HAP-1 (cell line): ENCODE measurements around the gene HRG.
"Not testable (repeated sequence)": the region's sequence is repeated elsewhere in the genome, so short reads cannot be mapped to it uniquely, and the experiment has no call there.

Experiments
- DNase-seq, 2 experiments: peaks; one replicate each; pipeline ENCODE4 v3.0.0-alpha.2; 2016 to 2020; ENCODE audit warnings: low spot score in 2 of 2
- H3K27me3 ChIP-seq: fragments of 250-450 bp; sonication (Bioruptor Pico); 2 replicates; pipeline ENCODE4 v1.5.1; 2020; ENCODE audit warnings: low read depth, mild to moderate bottlenecking, moderate library complexity
- H3K36me3 ChIP-seq: fragments of 250-450 bp; sonication (Bioruptor Pico); replicated peaks from 2 replicates; pipeline ENCODE4 v1.5.1; 2020; ENCODE audit warnings: mild to moderate bottlenecking
- H3K4me1 ChIP-seq: fragments of 250-450 bp; sonication (Bioruptor Pico); 2 replicates; pipeline ENCODE4 v1.5.1; 2020; ENCODE audit warnings: mild to moderate bottlenecking
- H3K4me3 ChIP-seq: fragments of 250-450 bp; sonication (Bioruptor Pico); 2 replicates; pipeline ENCODE4 v1.5.1; 2020; ENCODE audit warnings: mild to moderate bottlenecking, moderate library complexity
- H3K9me3 ChIP-seq: fragments of 250-450 bp; sonication (Bioruptor Pico); 2 replicates; pipeline ENCODE4 v1.5.1; 2020; ENCODE audit warnings: mild to moderate bottlenecking, moderate library complexity
- in situ Hi-C: fragments of 300-500 bp; cut with MboI; formaldehyde crosslinking; loops from 3 replicates; pipeline ENCODE4 v1.14.3; 2020; ENCODE audit warnings: low sequenced_read_pairs, inconsistent platforms, mixed read lengths

The HRG gene

GRCh38 chr3:186627852-186628414, 37.9 kb upstream of the HRG start:
- DNase-seq, result no peak
- no peaks in the 10 kb centered on the region for H3K36me3 ChIP-seq
- H3K4me3 ChIP-seq, result no peak overlapping the region
- in situ Hi-C loops, result loop anchor here (10.0 kb wide), 1 partner anchor 117 kb away; no protein-coding TSS in a partner anchor
- no peaks in the 10 kb centered on the region for H3K4me1 ChIP-seq
- peaks cover 6% of the 10 kb centered on the region; the same call in 1 of the 2 replicates for H3K27me3 ChIP-seq
- H3K9me3 ChIP-seq, result no peaks in the 10 kb centered on the region

- H3K27me3 ChIP-seq, result peaks cover 6% of the 10 kb centered on the region; the same call in 1 of the 2 replicates
- in situ Hi-C loops, result loop anchor here (10.0 kb wide), 1 partner anchor 116 kb away; no protein-coding TSS in a partner anchor
- no peak overlapping the region for H3K4me3 ChIP-seq
Observed at GRCh38 chr3:186628756-186629155, 37.1 kb upstream of the HRG start.

GRCh38 chr3:186630950-186631641, 34.7 kb upstream of the HRG start:
- in situ Hi-C loops, result no loop called here
- Histone ChIP-seq H3K27me3 (no peaks in the 10 kb centered on the region), H3K4me1 (no peaks in the 10 kb centered on the region), H3K4me3 (no peak overlapping the region), H3K36me3 (no peaks in the 10 kb centered on the region), H3K9me3 (no peaks in the 10 kb centered on the region)
- DNase-seq, result no peak

More at GRCh38 chr3:186628756-186629155, 37.1 kb upstream of the HRG start:
- Histone ChIP-seq H3K36me3 (no peaks in the 10 kb centered on the region), H3K9me3 (no peaks in the 10 kb centered on the region), H3K4me1 (no peaks in the 10 kb centered on the region)
- no peak for DNase-seq

- Histone ChIP-seq H3K4me1 (no peaks in the 10 kb centered on the region), H3K36me3 (no peaks in the 10 kb centered on the region), H3K27me3 (no peaks in the 10 kb centered on the region), H3K4me3 (no peak overlapping the region), H3K9me3 (no peaks in the 10 kb centered on the region)
- DNase-seq, result no peak
- in situ Hi-C loops, result no loop called here
Observed at GRCh38 chr3:186633481-186633880, 32.3 kb upstream of the HRG start.

GRCh38 chr3:186634207-186634606, 31.6 kb upstream of the HRG start:
- H3K27me3 ChIP-seq, H3K4me1 ChIP-seq, DNase-seq, in situ Hi-C loops, H3K36me3 ChIP-seq, H3K4me3 ChIP-seq, H3K9me3 ChIP-seq: not testable (repeated sequence)

- no peaks in the 10 kb centered on the region for H3K4me1 ChIP-seq
- H3K36me3 ChIP-seq, result no peaks in the 10 kb centered on the region
- H3K9me3 ChIP-seq, result no peaks in the 10 kb centered on the region; the same call in 1 of the 2 replicates
- DNase-seq, result no peak
- in situ Hi-C loops, result no loop called here
- no peak overlapping the region for H3K4me3 ChIP-seq
- no peaks in the 10 kb centered on the region for H3K27me3 ChIP-seq
Observed at GRCh38 chr3:186635532-186635931, 30.3 kb upstream of the HRG start.

- H3K4me3 ChIP-seq, result no peak overlapping the region
- no peak for DNase-seq
- H3K27me3 ChIP-seq, result no peaks in the 10 kb centered on the region
- no peaks in the 10 kb centered on the region; the same call in 1 of the 2 replicates for H3K9me3 ChIP-seq
- no peaks in the 10 kb centered on the region for H3K4me1 ChIP-seq
- in situ Hi-C loops, result no loop called here
- H3K36me3 ChIP-seq, result no peaks in the 10 kb centered on the region
Observed at GRCh38 chr3:186636536-186636935, 29.3 kb upstream of the HRG start.

- Histone ChIP-seq H3K4me1 (no peaks in the 10 kb centered on the region), H3K27me3 (0 out of 2 replicates have a peak, but pooled peaks cover 4% of the 10 kb centered on the region), H3K4me3 (no peak overlapping the region), H3K36me3 (no peaks in the 10 kb centered on the region), H3K9me3 (no peaks in the 10 kb centered on the region; the same call in 1 of the 2 replicates)
- no peak for DNase-seq
- in situ Hi-C loops, result no loop called here
Observed at GRCh38 chr3:186637686-186638085, 28.1 kb upstream of the HRG start.

GRCh38 chr3:186638259-186638658, 27.6 kb upstream of the HRG start:
- in situ Hi-C loops, result no loop called here
- Histone ChIP-seq H3K36me3 (no peaks in the 10 kb centered on the region), H3K4me3 (no peak overlapping the region), H3K4me1 (no peaks in the 10 kb centered on the region), H3K27me3 (0 out of 2 replicates have a peak, but pooled peaks cover 4% of the 10 kb centered on the region), H3K9me3 (no peaks in the 10 kb centered on the region; the same call in 1 of the 2 replicates)
- DNase-seq, result no peak

GRCh38 chr3:186639778-186640472, 25.9 kb upstream of the HRG start, which contains the start of gene FETUB:
Gene FETUB (plus strand): TSS chr3:186640399. CDS start chr3:186640461, 62 bp downstream.
- Histone ChIP-seq H3K9me3 (no peaks in the 10 kb centered on the region; the same call in 1 of the 2 replicates), H3K27me3 (0 out of 2 replicates have a peak, but pooled peaks cover 4% of the 10 kb centered on the region), H3K4me3 (no peak within 1 kb of the TSS), H3K4me1 (no peaks in the 10 kb centered on the region), H3K36me3 (no peaks in the 10 kb centered on the region)
- in situ Hi-C loops, result no loop called here
- DNase-seq, result no peak

- in situ Hi-C loops, result no loop called here
- DNase-seq, result no peak
- no peaks in the 10 kb centered on the region for H3K4me1 ChIP-seq
- no peak overlapping the region for H3K4me3 ChIP-seq
- no peaks in the 10 kb centered on the region for H3K36me3 ChIP-seq
- 0 out of 2 replicates have a peak, but pooled peaks cover 4% of the 10 kb centered on the region for H3K27me3 ChIP-seq
- H3K9me3 ChIP-seq, result no peaks in the 10 kb centered on the region; the same call in 1 of the 2 replicates
Observed at GRCh38 chr3:186640473-186640818, 25.4 kb upstream of the HRG start.

- no peaks in the 10 kb centered on the region; the same call in 1 of the 2 replicates for H3K9me3 ChIP-seq
- H3K4me1 ChIP-seq, result no peaks in the 10 kb centered on the region
- H3K36me3 ChIP-seq, result no peaks in the 10 kb centered on the region
- DNase-seq, result no peak
- H3K27me3 ChIP-seq, result 0 out of 2 replicates have a peak, but pooled peaks cover 4% of the 10 kb centered on the region
- in situ Hi-C loops, result no loop called here
- H3K4me3 ChIP-seq, result no peak overlapping the region
Observed at GRCh38 chr3:186640929-186641328, 24.9 kb upstream of the HRG start.

- Histone ChIP-seq H3K4me3 (no peak overlapping the region), H3K27me3 (0 out of 2 replicates have a peak, but pooled peaks cover 4% of the 10 kb centered on the region), H3K4me1 (no peaks in the 10 kb centered on the region), H3K36me3 (no peaks in the 10 kb centered on the region), H3K9me3 (no peaks in the 10 kb centered on the region; the same call in 1 of the 2 replicates)
- in situ Hi-C loops, result no loop called here
- DNase-seq, result no peak
Observed at GRCh38 chr3:186642014-186642413, 23.8 kb upstream of the HRG start.

- Histone ChIP-seq H3K4me3 (no peak overlapping the region), H3K4me1 (no peaks in the 10 kb centered on the region), H3K9me3 (no peaks in the 10 kb centered on the region; the same call in 1 of the 2 replicates), H3K27me3 (0 out of 2 replicates have a peak, but pooled peaks cover 4% of the 10 kb centered on the region), H3K36me3 (no peaks in the 10 kb centered on the region)
- DNase-seq, result no peak
- in situ Hi-C loops, result no loop called here
Observed at GRCh38 chr3:186643493-186643892, 22.3 kb upstream of the HRG start.
